Activated CD4-positive, alpha-beta T cell treated with anti-CD3 and anti-CD28 coated beads, Interleukin-2, Interleukin-4, amounts not matched to agents 100 ng/mL and 50 ng/mL, durations not matched to agents 16 hours and 8 hours (primary cell): ENCODE results near the gene TTYH3.
"Not testable (repeated sequence)": the region's sequence is repeated elsewhere in the genome, so short reads cannot be mapped to it uniquely, and the experiment has no call there.

Experiments
- DNase-seq: peaks from one replicate; pipeline ENCODE4 v3.0.0-alpha.2; 2020; ENCODE audit warnings: low spot score

Gene TTYH3

GRCh38 chr7:2603044-2603965 lies 28.5 kb upstream of the TTYH3 start:
- no peak for DNase-seq

GRCh38 chr7:2604608-2605174 lies 27.1 kb upstream of the TTYH3 start:
- DNase-seq: no peak

GRCh38 chr7:2605608-2606538 lies 25.9 kb upstream of the TTYH3 start:
- DNase-seq: no peak

GRCh38 chr7:2606539-2606936 lies 25.2 kb upstream of the TTYH3 start:
- DNase-seq: no peak

- no peak for DNase-seq
These were observed 24.5 kb upstream of the TTYH3 start for GRCh38 chr7:2607122-2607922.

- DNase-seq: no peak
These were observed 23.6 kb upstream of the TTYH3 start for GRCh38 chr7:2607923-2608904.

GRCh38 chr7:2608921-2609411 lies 22.8 kb upstream of the TTYH3 start:
- no peak for DNase-seq

GRCh38 chr7:2609646-2610045 lies 22.1 kb upstream of the TTYH3 start:
- not testable (repeated sequence) for DNase-seq

GRCh38 chr7:2610466-2610865 lies 21.3 kb upstream of the TTYH3 start:
- no peak for DNase-seq

GRCh38 chr7:2610898-2611297 lies 20.9 kb upstream of the TTYH3 start:
- no peak for DNase-seq

GRCh38 chr7:2611401-2611800 lies 20.4 kb upstream of the TTYH3 start:
- DNase-seq: no peak

GRCh38 chr7:2611922-2612321 lies 19.9 kb upstream of the TTYH3 start:
- DNase-seq: no peak

GRCh38 chr7:2612445-2613097 lies 19.2 kb upstream of the TTYH3 start:
- no peak for DNase-seq

GRCh38 chr7:2613098-2613930 lies 18.5 kb upstream of the TTYH3 start:
- no peak for DNase-seq

GRCh38 chr7:2613931-2614600 lies 17.7 kb upstream of the TTYH3 start:
- no peak for DNase-seq

- DNase-seq: no peak
These were observed 17.0 kb upstream of the TTYH3 start for GRCh38 chr7:2614631-2615330.
